GM18507 (cell line): ENCODE measurements around the gene CENPB.

Experiments
- DNase-seq: peaks from one replicate; pipeline ENCODE4 v3.0.0; 2011; ENCODE audit warnings: low read depth; ENCODE audit not compliant: insufficient read length; ENCODE audit errors: extremely low spot score
- FAIRE-seq: peaks from 2 replicates; lab custom pipeline; 2011; peaks lifted over from hg19 to GRCh38; lab: Jason Lieb, UNC

CENPB gene

DNA sequence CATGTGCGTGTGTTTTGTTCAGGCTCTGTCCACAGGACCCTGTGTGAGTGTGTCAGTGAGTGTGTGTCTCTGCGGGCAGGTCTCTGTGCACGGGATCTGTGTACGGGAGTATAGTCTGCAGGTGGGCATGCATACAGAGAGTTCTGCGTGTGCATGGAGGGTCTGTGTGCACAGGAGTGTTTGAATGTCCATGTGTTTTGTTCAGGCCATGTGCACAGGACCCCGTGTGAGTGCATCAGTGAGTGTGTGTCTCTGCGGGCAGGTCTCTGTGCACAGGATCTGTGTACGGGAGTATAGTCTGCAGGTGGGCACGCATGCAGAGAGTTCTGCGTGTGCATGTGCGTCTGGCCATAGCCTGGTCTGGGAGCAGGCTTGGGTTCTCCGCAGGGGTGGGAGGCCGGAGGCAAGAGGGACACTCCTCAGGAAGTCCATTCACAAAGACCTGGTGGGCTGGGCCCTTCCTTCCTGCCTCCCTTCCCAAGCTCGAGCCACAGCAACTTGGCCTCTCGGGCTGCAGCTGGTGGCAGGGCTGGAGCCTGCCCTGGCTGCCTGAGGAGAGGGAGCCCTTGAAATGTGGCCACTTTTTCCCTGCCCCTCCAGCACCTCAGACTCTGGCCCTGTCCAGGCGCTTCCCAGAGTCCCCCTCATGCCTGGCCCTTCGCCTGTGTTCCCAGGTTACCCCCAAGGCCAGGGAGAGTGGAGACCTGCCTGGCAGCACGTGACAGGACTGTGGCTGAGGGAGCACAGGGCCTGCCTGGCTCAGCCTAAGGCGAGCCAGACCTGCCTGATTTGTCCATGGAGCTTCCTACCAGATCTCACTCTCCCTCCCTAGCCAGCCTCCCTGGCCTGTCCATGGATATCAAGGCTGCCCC, 47.2 kb downstream of the CENPB start:
- DNase-seq (no peak), FAIRE-seq (no peak)

DNA sequence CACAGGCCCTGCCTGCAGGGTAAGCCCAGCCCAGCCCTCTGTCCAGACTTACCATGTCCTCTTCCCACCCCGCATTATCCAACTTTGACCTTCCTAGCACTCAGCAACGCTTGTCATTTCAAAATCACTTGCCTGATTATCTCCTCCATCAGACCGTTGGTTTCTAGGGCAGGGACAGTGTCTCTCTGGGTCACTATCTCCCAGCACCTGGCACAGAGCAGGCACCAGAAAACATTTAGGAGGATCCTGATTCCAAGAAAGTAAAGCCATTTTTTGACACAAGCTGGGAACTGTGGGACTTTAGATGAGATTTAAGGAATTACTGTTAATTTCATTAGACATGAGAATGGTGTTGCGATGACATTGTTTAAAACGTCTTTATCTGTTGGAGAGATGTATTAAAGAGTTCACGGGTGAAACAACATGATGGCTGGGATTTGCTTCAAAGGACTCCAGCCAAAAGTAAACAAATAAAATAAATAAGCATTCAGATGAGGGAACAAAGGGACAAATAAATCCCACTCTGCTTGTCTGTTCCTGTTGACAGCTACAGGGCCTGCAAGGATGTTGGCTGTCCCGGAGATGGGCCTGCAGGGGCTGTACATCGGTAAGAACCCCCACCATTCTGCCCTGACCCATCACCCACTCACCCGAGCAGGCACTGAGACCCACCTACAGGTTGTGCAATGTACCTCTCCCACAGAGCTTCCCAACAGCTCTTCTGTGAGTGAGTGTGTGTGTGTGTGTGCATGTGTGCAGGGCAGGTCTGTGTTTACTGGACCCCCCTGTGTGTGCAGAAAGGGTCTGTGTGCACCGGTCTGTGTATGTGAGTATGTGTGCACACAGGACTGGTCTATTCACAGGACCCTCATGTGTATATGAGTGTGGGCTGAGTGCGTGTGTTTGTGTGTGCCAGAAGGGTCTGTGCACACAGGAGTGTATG, 48.2 kb downstream of the CENPB start:
- no peak for FAIRE-seq
- no peak for DNase-seq

DNA sequence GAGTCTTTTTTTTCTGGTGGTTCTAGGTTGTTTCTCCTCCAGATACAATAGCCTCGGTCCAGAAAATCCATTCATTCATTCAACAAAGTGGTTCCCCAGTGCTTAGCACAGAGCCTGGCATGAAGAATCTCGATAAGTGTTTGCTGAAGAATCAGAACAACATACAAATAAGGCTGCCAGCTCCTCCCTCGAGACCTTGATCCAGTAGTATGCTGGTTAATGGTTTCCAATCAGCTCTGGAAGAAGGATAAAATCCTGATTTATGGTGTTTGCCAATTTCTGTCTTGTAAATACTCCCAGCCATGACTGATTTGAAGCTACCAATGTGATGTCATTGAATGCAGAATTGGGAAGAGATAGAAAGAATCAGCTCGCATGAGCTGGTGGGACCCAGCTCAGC, 50.8 kb downstream of the CENPB start:
- no peak for DNase-seq
- FAIRE-seq, result no peak

DNA sequence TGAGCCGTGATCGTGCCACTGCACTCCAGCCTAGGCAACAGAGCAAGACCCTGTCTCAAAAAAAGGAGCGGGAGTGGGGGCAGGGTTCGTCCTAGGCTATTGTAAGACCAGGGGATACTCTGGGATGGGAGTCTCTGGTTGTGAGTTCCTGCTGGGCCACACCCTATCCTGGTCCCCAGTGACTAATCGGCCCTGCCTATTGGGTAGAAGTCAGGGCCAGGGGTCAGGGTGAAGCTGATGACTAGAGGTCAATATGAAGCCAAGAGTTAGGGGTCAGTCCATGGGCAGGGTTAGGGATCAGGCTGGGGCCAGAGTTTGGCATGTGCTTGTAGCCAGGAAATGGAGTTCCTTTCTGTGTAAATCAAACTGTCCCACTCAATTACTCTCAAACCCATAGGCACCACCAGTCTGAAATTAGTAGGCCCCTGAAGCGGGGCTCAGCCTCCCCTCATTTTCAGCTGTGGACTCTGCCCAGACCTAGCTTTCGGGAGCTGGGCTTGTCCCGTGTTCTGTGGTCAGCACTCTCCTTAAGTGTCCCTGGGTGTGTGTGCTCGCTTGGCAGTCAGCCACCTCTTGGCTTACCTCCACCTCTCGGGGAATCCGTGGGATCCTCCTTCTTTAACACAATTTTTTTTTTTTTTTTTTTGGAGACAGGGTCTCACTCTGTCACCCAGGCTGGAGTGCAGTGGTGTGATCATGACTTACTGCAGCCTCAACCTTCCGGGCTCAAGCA, 52.3 kb downstream of the CENPB start:
- no peak for DNase-seq
- FAIRE-seq, result no peak
